HepG2 (cell line): Measurements from ENCODE around the gene RECQL5. TPM values are rescaled to one million over a fixed set of nuclear protein-coding genes. Genes with fewer than 3 reads are reported as not detected.

Experiments used
- ATAC-seq: fragments of 200-7000 bp; cut with Tn5 transposase; 3 replicates; pipeline ENCODE4 v1.9.1; 2020; ENCODE audit warnings: mild to moderate bottlenecking, moderate library complexity
- BruUV-seq: library from RNA; stranded (reverse); fragments of 400-500 nt; replicated peaks from 2 replicates; lab custom pipeline; 2021; lab: Mats Ljungman, UMichigan
- CTCF ChIA-PET: fragments of 300-600 bp; formaldehyde crosslinking; extraction: SDS; loops from one replicate; lab custom pipeline; 2021; ENCODE audit warnings: low total read pairs, inconsistent platforms, low intra/inter-chr PET ratio; lab: Yijun Ruan, JAX
- POLR2A ChIA-PET: fragments of 350-600 bp; sonication (Branson Sonifier 250); formaldehyde crosslinking; loops from one replicate; lab custom pipeline; 2020; ENCODE audit warnings: antibody characterized with exemption, inconsistent platforms; lab: Yijun Ruan, JAX
- DNase-seq: peaks from one replicate; pipeline ENCODE4 v3.0.0-alpha.2; 2015; ENCODE audit warnings: low spot score
- FAIRE-seq: peaks from 3 replicates; lab custom pipeline; 2011; peaks lifted over from hg19 to GRCh38; lab: Jason Lieb, UNC
- H2AFZ ChIP-seq: one replicate; pipeline ENCODE4 v1.6.1; 2011; ENCODE audit warnings: low read length, inconsistent platforms
- H3K27ac ChIP-seq: fragments of 300-600 bp; 3 replicates; pipeline ENCODE4 v1.8.0; 2011; ENCODE audit warnings: mixed run types, mild to moderate bottlenecking, mixed read lengths, low read length, inconsistent platforms; ENCODE audit not compliant: insufficient read depth; ENCODE audit errors: extremely low read length
- H3K27me3 ChIP-seq, 2 experiments: fragments of 200-600 bp in 1 of 2; 2 replicates in 1 of 2; 3 replicates in 1 of 2; pipeline versions ENCODE4 v1.6.0 to v1.8.0; 2011; ENCODE audit warnings: low read length in 2 of 2, mild to moderate bottlenecking in 2 of 2, moderate library complexity in 2 of 2, inconsistent platforms in 1 of 2; ENCODE audit not compliant: insufficient read depth in 2 of 2, control insufficient read depth in 1 of 2
- H3K36me3 ChIP-seq, 2 experiments: fragments of 200-600 bp in 1 of 2; replicated peaks in 1 of 2; 2 replicates in 1 of 2; 3 replicates in 1 of 2; pipeline versions ENCODE4 v1.5.1 to v1.8.0; 2011; ENCODE audit warnings: low read length in 2 of 2, inconsistent platforms in 1 of 2; ENCODE audit not compliant: insufficient read depth in 2 of 2, control insufficient read depth in 1 of 2
- H3K4me1 ChIP-seq: 2 replicates; pipeline ENCODE4 v1.5.1; 2012; ENCODE audit warnings: low read length, inconsistent platforms; ENCODE audit not compliant: insufficient read depth
- H3K4me2 ChIP-seq: 2 replicates; pipeline ENCODE4 v1.6.0; 2011; ENCODE audit warnings: low read depth, low read length, inconsistent platforms
- H3K4me3 ChIP-seq, 3 experiments: fragments of 200-600 bp in 1 of 3; sonication (generic), shearing (Covaris generic) in 1 of 3; replicated peaks in 1 of 3; 2 replicates each; pipeline ENCODE4 v1.5.1; 2011 to 2016; ENCODE audit warnings: low read length in 3 of 3, inconsistent platforms in 2 of 3, low read depth in 2 of 3, mild to moderate bottlenecking in 2 of 3, control low read depth in 1 of 3, mixed read lengths in 1 of 3; ENCODE audit not compliant: insufficient read depth in 1 of 3
- H3K79me2 ChIP-seq: one replicate; pipeline ENCODE4 v1.6.1; 2011; ENCODE audit warnings: low read length, inconsistent platforms; ENCODE audit not compliant: insufficient read depth
- H3K9ac ChIP-seq: 2 replicates; pipeline ENCODE4 v1.6.0; 2011; ENCODE audit warnings: mild to moderate bottlenecking, low read depth, low read length, inconsistent platforms; ENCODE audit not compliant: insufficient read depth
- H3K9me3 ChIP-seq: 2 replicates; pipeline ENCODE4 v1.5.1; 2012; ENCODE audit warnings: mild to moderate bottlenecking, low read length
- H4K20me1 ChIP-seq: 2 replicates; pipeline ENCODE4 v1.6.0; 2011; ENCODE audit warnings: inconsistent platforms, mild to moderate bottlenecking, low read length, moderate library complexity; ENCODE audit not compliant: insufficient read depth
- ELK4 ChIP-seq: sonication (generic); formaldehyde crosslinking; IDR thresholded peaks from 2 replicates; pipeline ENCODE4 v1.9.0; 2021; ENCODE audit warnings: missing genetic modification reagents, borderline replicate concordance
- HBP1 ChIP-seq: IDR thresholded peaks from 2 replicates; pipeline ENCODE4 v1.6.1; 2016; ENCODE audit warnings: low read depth, control low read depth
- PRDM4 ChIP-seq: sonication (generic); formaldehyde crosslinking; IDR thresholded peaks from 2 replicates; pipeline ENCODE4 v1.9.0; 2021; ENCODE audit warnings: missing genetic modification reagents, borderline replicate concordance
- PREB ChIP-seq: sonication (generic); formaldehyde crosslinking; IDR thresholded peaks from 2 replicates; pipeline ENCODE4 v1.4.0; 2020; ENCODE audit warnings: missing genetic modification reagents
- ZBTB34 ChIP-seq: sonication (generic); formaldehyde crosslinking; IDR thresholded peaks from 2 replicates; pipeline ENCODE4 v1.8.0; 2022; ENCODE audit warnings: mild to moderate bottlenecking, missing genetic modification reagents
- ZNF562 ChIP-seq: sonication (generic); formaldehyde crosslinking; IDR thresholded peaks from 2 replicates; pipeline ENCODE4 v1.8.0; 2022; ENCODE audit warnings: missing genetic modification reagents, borderline replicate concordance
- ZNF580 ChIP-seq: IDR thresholded peaks from 2 replicates; pipeline ENCODE4 v1.6.1; 2016; ENCODE audit warnings: low read depth, borderline replicate concordance
- ZNF687 ChIP-seq: sonication (generic); formaldehyde crosslinking; IDR thresholded peaks from 2 replicates; pipeline ENCODE4 v1.5.1; 2020; ENCODE audit warnings: mild to moderate bottlenecking, missing genetic modification reagents, moderate library complexity
- WGBS: methylation state at CpG from one replicate; pipeline ENCODE4 v1.1.6; 2017; ENCODE audit warnings: low lambda C conversion rate; 5-methylcytosine and 5-hydroxymethylcytosine counted together
- in situ Hi-C: cut with HindIII; loops from 2 replicates; pipeline ENCODE4 v1.10.0; 2017; ENCODE audit warnings: low pct_unique_long_range_greater_than_20kb; ENCODE audit not compliant: extremely low pct_ligation_motif_present
- intact Hi-C: fragments of 100-400 bp; cut with micrococcal nuclease; formaldehyde crosslinking; loops from one replicate; pipeline ENCODE4 v1.10.0; 2022; ENCODE audit not compliant: unreplicated experiment
- polyA plus RNA-seq, 8 experiments: library from polyadenylated mRNA; depleted of rRNA in 3 of 8; stranded (reverse) in 7 of 8; unstranded in 1 of 8; fragments of >200 nt; fragmentation: Illumina TruSeq in 4 of 8; extraction: Trizol in 4 of 8; gene quantifications; 2 replicates each; pipeline versions ENCODE4 v1.2.1 to v1.2.3, GENCODE V29; 2011 to 2016; ENCODE audit warnings: low read depth in 4 of 8, missing spikeins in 1 of 8, mixed read lengths in 1 of 8; ENCODE audit not compliant: insufficient read depth in 1 of 8
- total RNA-seq, 5 experiments: library from RNA; depleted of rRNA; stranded (reverse); fragments of >200 nt; fragmentation: Illumina TruSeq; extraction: Trizol; gene quantifications; 2 replicates each; pipeline ENCODE4 v1.2.3, GENCODE V29; 2016; ENCODE audit warnings: low read depth in 1 of 5

The RECQL5 gene
- total and polyA plus RNA-seq, 2 of the 13 experiments (the other 11 are each of a cell fraction or from before 2014, with no cell fraction given) = 27.7 to 32.0 TPM

- ChIA-PET POLR2A (no interaction called here), CTCF (no interaction called here)
- no peak for FAIRE-seq
- TF ChIP-seq PREB (CRISPR knock-in tag) (no peak), ZNF687 (CRISPR knock-in tag) (no peak), PRDM4 (CRISPR knock-in tag) (no peak), HBP1 (CRISPR knock-in tag) (no peak), ZNF580 (no peak), ZNF562 (no peak), ZBTB34 (CRISPR knock-in tag) (no peak), ELK4 (CRISPR knock-in tag) (no peak)
Measured at GRCh38 chr17:75638893-75639292, 28.1 kb downstream of the RECQL5 start.

More at GRCh38 chr17:75638893-75639292, 28.1 kb downstream of the RECQL5 start:
- WGBS = 88% methylated on average over 12 of the region's 13 CpGs
- no peaks in the 10 kb centered on the region for H3K79me2 ChIP-seq
- no peak overlapping the region for H3K4me2 ChIP-seq
- ATAC-seq (no peak), DNase-seq (no peak)
- no peak overlapping the region for H2AFZ ChIP-seq
- H4K20me1 ChIP-seq = no peaks in the 10 kb centered on the region; the same call in 1 of the 2 replicates
- H3K9ac ChIP-seq = no peak overlapping the region
- no peaks in the 10 kb centered on the region for H3K9me3 ChIP-seq
- H3K27me3 ChIP-seq = no peaks in the 10 kb centered on the region
- in situ Hi-C loops = no loop called here
- intact Hi-C loops = no loop called here
- H3K36me3 ChIP-seq = peaks cover 8 to 11% of the 10 kb centered on the region in 2 experiments
- no TSS peak for BruUV-seq
- peaks cover 5% of the 10 kb centered on the region for H3K4me1 ChIP-seq
- H3K4me3 ChIP-seq = no peak overlapping the region
- no peak overlapping the region for H3K27ac ChIP-seq
